ENCODE measurements around the gene HERC2. TPM values are rescaled to one million over a fixed set of nuclear protein-coding genes. Genes with fewer than 3 reads are reported as not detected.
"Not testable (repeated sequence)": the region's sequence is repeated elsewhere in the genome, so short reads cannot be mapped to it uniquely, and the experiment has no call there.

HERC2 gene
- total and polyA plus RNA-seq, 4 donors = 14.6 to 45.4 (median 26.6) TPM

- TF ChIP-seq CTCF (IDR thresholded peaks at IDR 0.05; ENCODE audit: low read depth, low read length, missing input control) (no peak), YY1 (IDR thresholded peaks at IDR 0.05) (no peak), REST (IDR thresholded peaks at IDR 0.05) (no peak), RXRA (IDR thresholded peaks at IDR 0.05) (no peak), FOXA1 (IDR thresholded peaks at IDR 0.05) (no peak), SP1 (IDR thresholded peaks at IDR 0.05) (no peak), TAF1 (conservative IDR thresholded peaks at IDR 0.05) (no peak), GABPA (IDR thresholded peaks at IDR 0.05 in 1 of 2, conservative IDR thresholded peaks at IDR 0.05 in 1 of 2) (no peak), EGR1 (IDR thresholded peaks at IDR 0.05; ENCODE audit: low read depth in 2 of 2) (no peak), NR2F2 (IDR thresholded peaks at IDR 0.05) (no peak), RAD21 (IDR thresholded peaks at IDR 0.05) (no peak), HNF4A (conservative IDR thresholded peaks at IDR 0.05) (no peak), ZBTB33 (IDR thresholded peaks at IDR 0.05) (no peak), JUND (IDR thresholded peaks at IDR 0.05) (no peak), FOXA2 (IDR thresholded peaks at IDR 0.05) (no peak), HNF4G (IDR thresholded peaks at IDR 0.05) (no peak), MAX (IDR thresholded peaks at IDR 0.05) (no peak)
- Histone ChIP-seq H3K4me3 (ENCODE audit: low read depth in 1 of 3, low read length in 3 of 3) (no peak overlapping the region), H3K27me3 (ENCODE audit: control insufficient read depth in 4 of 4, insufficient read depth in 4 of 4, low read length in 3 of 4) (no peaks in the 10 kb centered on the region), H3K36me3 (ENCODE audit: control insufficient read depth in 4 of 4, insufficient read depth in 3 of 4, low read depth in 1 of 4, low read length in 3 of 4) (peaks cover 0 to 7% (median under 1%) of the 10 kb centered on the region in 4 donors), H3K27ac (ENCODE audit: low read depth in 1 of 2, low read length in 2 of 2) (no peak overlapping the region), H3K4me1 (ENCODE audit: control insufficient read depth in 4 of 4, insufficient read depth in 4 of 4, low read length in 3 of 4) (no peaks in the 10 kb centered on the region), H3K9ac (ENCODE audit: low read depth in 1 of 2, low read length in 2 of 2) (no peak overlapping the region), H3K9me3 (ENCODE audit: control insufficient read depth in 4 of 4, low read length in 3 of 4) (no peaks in the 10 kb centered on the region)
- 94% methylated on average over 6 of the region's 6 CpGs for WGBS
- DNase-seq (ENCODE audit: low spot score) = no peak
These were observed 113.4 kb downstream of the HERC2 start for GRCh38 chr15:28208583-28208982.

- H3K9me3 ChIP-seq (ENCODE audit: control insufficient read depth in 4 of 4, low read length in 3 of 4); H3K4me3 ChIP-seq (ENCODE audit: low read depth in 1 of 3, low read length in 3 of 3); H3K27me3 ChIP-seq (ENCODE audit: control insufficient read depth in 4 of 4, insufficient read depth in 4 of 4, low read length in 3 of 4); H3K27ac ChIP-seq (ENCODE audit: low read depth in 1 of 2, low read length in 2 of 2); H3K9ac ChIP-seq (ENCODE audit: low read depth in 1 of 2, low read length in 2 of 2); H3K4me1 ChIP-seq (ENCODE audit: control insufficient read depth in 4 of 4, insufficient read depth in 4 of 4, low read length in 3 of 4); DNase-seq (ENCODE audit: low spot score): not testable (repeated sequence)
- peaks cover 0 to 14% (median 0%) of the 10 kb centered on the region in 4 donors for H3K36me3 ChIP-seq (ENCODE audit: control insufficient read depth in 4 of 4, insufficient read depth in 3 of 4, low read depth in 1 of 4, low read length in 3 of 4)
- WGBS = 100% methylated on average over 1 of the region's 10 CpGs
These were observed 116.3 kb downstream of the HERC2 start for GRCh38 chr15:28205640-28206039.

- H3K36me3 ChIP-seq (ENCODE audit: control insufficient read depth in 4 of 4, insufficient read depth in 3 of 4, low read depth in 1 of 4, low read length in 3 of 4) = peaks cover 0 to 22% (median 3%) of the 10 kb centered on the region in 4 donors
- not testable (repeated sequence) for H3K4me1 ChIP-seq (ENCODE audit: control insufficient read depth in 4 of 4, insufficient read depth in 4 of 4, low read length in 3 of 4); H3K9me3 ChIP-seq (ENCODE audit: control insufficient read depth in 4 of 4, low read length in 3 of 4); H3K4me3 ChIP-seq (ENCODE audit: low read depth in 1 of 3, low read length in 3 of 3); H3K27ac ChIP-seq (ENCODE audit: low read depth in 1 of 2, low read length in 2 of 2); H3K27me3 ChIP-seq (ENCODE audit: control insufficient read depth in 4 of 4, insufficient read depth in 4 of 4, low read length in 3 of 4); DNase-seq (ENCODE audit: low spot score); H3K9ac ChIP-seq (ENCODE audit: low read depth in 1 of 2, low read length in 2 of 2)
- WGBS = 87% methylated on average over 15 of the region's 18 CpGs
These were observed 118.7 kb downstream of the HERC2 start for GRCh38 chr15:28203055-28203828.

GRCh38 chr15:28202124-28202523, 119.9 kb downstream of the HERC2 start:
- not testable (repeated sequence) for H3K9me3 ChIP-seq (ENCODE audit: control insufficient read depth in 4 of 4, low read length in 3 of 4); H3K4me3 ChIP-seq (ENCODE audit: low read depth in 1 of 3, low read length in 3 of 3); DNase-seq (ENCODE audit: low spot score); H3K4me1 ChIP-seq (ENCODE audit: control insufficient read depth in 4 of 4, insufficient read depth in 4 of 4, low read length in 3 of 4); H3K9ac ChIP-seq (ENCODE audit: low read depth in 1 of 2, low read length in 2 of 2); H3K27ac ChIP-seq (ENCODE audit: low read depth in 1 of 2, low read length in 2 of 2); H3K27me3 ChIP-seq (ENCODE audit: control insufficient read depth in 4 of 4, insufficient read depth in 4 of 4, low read length in 3 of 4)
- H3K36me3 ChIP-seq (ENCODE audit: control insufficient read depth in 4 of 4, insufficient read depth in 3 of 4, low read depth in 1 of 4, low read length in 3 of 4) = peaks cover 0 to 25% (median 5%) of the 10 kb centered on the region in 4 donors
- WGBS = 96% methylated on average over 7 of the region's 23 CpGs
